Measurements from ENCODE around the gene RIPOR3.

Gene RIPOR3

DNA sequence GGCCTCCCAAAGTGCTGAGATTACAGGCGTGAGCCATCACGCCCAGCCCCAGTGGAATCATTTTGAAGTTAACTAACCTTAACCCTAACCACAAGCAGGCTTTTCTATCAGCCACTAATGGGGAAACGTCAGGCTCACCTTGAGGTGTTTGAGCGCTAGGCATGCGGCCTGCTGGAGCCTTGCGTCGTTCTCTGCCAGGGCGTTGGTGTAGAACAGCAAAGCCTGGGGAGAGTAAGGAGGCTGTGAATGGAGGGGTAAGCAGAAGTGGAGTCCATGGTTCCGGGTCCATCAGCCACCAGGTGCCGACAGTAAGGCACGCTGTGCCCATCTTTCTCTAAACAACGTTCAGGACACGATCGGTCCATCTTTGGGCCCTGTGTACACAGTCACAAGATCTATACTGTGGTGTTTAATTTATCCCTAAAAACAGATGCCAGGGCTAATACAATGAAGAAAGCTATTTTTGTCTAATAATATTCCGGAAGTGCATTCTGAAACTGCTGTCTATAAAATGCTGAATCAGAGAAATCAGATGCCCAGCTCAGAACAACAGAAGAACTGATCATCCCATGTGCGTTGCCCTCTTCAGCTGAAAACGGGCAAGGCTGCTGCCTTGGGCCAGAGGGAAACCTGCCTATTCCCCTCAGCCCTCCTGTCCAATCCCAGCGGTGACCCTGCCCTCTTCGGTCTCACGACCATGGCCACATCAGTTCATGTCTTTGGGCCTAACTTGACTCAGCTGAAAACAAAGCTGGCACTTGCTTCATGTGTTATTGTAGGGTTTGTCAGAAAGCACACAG is 101.6 kb downstream of the RIPOR3 start:
- no peak for DNase-seq (ENCODE audit: low spot score)

DNA sequence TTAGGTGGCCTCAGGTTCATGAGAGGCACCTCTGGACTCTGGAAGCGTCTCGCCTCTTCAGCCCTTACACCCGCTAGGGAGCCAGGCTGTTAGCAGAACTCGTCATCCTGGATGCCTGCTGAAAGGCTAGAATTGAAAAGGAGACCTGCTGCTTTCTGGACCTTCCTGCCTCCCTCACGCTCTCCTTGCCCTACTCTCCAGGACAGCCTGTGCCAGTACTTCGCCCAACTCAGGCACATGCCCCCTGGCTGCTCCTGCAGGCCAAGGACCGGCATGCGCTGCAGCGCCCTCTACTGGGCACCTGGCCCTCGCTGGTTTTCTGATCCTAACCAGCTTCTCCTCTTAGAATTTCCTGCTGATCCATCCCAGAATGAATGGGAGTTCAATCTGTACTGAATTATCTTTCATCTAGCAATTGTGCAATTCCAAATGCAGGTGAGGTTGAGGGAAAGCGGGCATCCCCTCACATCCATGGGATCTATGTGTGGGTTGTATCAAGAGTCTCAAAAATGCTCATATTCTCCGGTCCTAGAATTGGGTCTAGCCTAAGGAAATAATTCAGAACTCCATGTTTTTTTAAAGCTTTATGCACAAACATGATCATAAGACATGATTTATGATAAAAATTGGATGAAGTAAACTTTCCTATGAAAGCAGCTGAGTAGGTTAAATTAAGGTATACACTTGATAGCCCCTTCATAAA is 103.2 kb downstream of the RIPOR3 start:
- DNase-seq (ENCODE audit: low spot score), result no peak

DNA sequence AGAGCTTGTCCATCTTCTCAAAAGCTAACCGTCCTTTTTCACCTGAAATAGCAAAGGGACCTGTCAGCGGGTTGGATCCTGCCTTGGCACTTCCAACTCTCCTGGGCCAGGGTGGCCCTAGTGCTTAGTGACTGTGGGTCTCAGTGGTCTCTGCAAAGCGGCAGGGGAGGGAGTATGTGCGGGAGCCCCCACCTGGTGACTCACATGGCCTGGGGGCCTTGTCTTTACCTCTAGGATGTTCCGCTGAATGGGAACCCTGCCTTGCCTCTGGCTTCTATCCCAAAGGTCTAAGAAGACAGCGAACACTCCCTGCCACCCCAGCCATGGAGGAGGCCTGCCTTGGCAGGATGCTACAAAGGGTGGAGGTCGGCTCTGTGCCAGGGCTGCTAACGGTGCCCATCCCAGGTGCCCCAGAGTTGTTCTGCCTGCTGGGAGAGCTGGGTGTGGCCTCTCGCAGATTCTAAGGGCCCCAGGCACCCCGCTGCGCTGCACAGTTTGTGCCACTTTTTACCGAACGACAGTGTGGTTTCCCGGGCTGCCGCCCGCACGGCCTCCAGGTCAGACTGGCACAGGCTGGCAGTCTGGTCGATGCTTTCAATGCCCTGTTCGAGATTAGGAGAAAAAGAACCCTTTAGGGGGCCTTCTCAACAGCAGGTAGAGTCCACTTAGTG is 103.9 kb downstream of the RIPOR3 start:
- DNase-seq (ENCODE audit: low spot score), result no peak

DNA sequence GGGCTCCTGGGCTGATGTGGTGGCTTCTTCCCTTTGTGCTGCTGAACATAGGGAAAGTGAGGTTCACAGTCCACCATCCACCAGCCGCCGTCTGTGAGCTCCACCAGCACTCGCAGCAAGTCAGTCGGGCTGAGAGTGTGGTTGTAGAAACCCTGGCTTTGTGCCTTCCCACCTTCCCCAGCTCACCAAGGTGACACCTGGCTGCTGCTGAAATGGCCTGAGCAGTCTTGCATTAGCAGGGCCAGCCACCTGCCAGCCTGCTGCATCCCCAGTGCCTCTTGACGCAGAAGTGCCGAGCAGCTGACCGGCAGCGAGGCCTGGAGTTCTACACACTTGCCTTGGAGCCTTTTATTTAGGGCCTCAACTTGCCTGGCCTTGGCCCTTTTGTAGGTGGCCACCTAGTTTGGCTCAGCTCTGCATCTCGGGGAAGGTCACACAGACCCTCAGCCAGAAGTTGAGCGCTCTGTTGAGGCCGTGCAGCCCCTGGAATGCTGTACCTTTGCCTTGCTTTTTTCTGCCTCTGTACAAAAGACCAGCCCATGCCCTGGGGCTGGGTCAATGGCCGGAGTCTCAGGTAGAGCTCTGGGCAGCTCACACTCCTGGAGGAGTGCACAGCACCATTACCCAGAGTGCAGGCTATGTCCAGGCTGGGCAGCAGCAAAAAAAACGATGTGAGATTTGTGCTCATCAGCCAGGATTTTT is 104.7 kb downstream of the RIPOR3 start:
- DNase-seq (ENCODE audit: low spot score), result no peak

DNA sequence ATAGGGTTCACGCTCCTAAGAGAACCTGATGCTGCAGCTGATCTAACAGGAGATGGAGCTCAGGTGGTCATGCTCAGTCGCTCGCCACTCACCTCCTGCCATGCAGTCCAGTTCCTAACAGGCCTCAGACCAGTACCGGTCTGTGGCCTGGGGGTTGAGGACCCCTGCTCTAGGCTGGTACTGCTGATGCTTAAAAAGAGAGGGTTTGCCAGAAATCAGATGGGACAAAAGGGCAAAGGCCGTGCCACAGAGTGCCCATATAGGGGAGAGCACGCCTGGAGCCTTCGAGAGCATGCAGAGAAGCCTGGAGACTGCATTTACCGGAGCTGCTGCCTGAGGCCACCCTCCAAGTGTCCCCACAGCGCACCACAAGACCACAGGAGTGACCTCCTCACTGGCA is 105.7 kb downstream of the RIPOR3 start:
- no peak for DNase-seq (ENCODE audit: low spot score)

DNA sequence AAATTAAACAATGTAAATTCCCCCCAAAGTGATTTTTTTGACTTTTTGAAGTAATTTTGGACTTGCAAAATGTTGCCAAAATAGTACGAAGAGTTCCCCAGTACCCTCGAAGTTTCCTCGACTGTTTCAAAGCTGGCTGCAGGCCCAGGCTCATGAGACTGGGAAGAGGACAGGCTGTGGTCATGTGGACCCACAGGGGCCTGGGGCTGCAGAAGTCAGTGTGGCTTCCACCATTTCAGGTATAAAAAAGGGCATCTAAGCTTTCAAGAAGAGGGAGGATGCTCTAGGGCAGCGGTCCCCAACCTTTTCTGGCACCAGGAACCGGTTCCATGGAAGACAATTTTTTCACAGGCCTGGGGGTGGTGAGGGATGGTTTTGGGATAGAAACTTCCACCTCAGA is 106.1 kb downstream of the RIPOR3 start:
- no peak for DNase-seq (ENCODE audit: low spot score)

DNA sequence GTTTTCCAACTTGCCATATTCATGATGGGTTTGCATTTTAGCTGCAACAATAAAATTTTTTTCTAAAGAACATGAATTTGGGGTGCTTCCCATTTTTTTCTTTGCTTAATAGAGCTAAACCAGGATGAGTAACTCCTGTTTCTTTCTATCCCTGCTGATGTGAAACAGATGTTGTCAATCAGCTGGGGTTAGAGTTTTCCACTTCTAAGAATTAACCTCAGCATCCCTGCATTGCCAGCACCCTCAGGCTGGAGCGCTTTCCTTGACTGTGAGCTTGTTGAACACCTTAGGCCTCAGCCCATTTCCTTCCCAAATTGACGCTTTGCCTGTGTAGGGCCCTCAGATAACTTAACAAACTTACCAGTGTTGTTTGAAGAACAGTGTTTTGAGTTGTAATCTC is 106.7 kb downstream of the RIPOR3 start:
- no peak for DNase-seq (ENCODE audit: low spot score)

DNA sequence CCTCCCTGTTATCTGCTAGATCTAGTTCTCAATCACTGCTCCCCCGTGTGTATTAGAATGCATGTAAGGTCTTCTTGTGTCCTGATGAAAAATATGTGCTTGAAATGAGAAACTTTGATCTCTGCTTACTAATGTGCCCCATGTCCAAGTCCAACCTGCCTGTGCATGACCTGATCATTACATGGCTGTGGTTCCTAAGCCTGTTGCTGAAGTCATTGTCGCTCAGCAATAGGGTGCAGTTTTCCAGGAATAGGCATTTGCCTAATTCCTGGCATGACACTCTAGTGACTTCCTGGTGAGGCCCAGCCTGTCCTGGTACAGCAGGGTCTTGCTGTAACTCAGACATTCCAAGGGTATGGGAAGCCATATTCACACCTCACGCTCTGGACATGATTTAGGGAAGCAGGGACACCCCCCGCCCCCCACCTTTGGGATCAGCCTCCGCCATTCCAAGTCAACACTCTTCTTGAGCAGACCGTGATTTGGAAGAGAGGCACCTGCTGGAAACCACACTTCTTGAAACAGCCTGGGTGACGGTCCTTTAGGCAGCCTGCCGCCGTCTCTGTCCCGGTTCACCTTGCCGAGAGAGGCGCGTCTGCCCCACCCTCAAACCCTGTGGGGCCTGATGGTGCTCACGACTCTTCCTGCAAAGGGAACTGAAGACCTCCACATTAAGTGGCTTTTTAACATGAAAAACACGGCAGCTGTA is 107.7 kb downstream of the RIPOR3 start:
- DNase-seq (ENCODE audit: low spot score), result no peak

DNA sequence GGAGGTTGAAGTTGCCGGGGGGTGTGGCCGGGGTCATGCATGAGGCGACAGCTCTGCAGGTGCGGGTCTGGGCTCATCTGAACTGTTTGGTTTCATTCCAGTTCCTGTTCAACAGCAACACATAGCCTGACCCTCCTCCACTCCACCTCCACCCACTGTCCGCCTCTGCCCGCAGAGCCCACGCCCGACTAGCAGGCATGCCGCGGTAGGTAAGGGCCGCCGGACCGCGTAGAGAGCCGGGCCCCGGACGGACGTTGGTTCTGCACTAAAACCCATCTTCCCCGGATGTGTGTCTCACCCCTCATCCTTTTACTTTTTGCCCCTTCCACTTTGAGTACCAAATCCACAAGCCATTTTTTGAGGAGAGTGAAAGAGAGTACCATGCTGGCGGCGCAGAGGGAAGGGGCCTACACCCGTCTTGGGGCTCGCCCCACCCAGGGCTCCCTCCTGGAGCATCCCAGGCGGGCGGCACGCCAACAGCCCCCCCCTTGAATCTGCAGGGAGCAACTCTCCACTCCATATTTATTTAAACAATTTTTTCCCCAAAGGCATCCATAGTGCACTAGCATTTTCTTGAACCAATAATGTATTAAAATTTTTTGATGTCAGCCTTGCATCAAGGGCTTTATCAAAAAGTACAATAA is 108.6 kb downstream of the RIPOR3 start:
- no peak for DNase-seq (ENCODE audit: low spot score)

DNA sequence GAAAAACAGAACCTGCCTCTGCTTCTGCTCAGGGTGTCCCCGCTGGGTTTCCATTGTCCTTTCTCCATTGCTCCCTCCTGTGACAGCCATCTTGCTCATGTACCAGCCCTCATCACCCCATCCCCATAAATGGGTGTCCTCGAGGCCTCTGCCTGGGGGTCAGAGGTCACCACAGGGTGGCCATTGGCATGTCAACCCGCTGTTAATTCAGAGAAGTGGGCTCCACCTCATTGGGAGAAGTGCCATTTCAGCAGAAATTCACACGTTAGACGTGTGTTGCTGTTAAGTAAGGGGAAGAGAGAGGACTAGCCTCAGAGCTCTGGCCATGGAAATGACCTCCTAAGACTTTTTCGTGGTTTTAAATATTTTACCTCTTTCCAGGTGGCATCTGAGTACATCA is 109.2 kb downstream of the RIPOR3 start:
- DNase-seq (ENCODE audit: low spot score), result no peak

DNA sequence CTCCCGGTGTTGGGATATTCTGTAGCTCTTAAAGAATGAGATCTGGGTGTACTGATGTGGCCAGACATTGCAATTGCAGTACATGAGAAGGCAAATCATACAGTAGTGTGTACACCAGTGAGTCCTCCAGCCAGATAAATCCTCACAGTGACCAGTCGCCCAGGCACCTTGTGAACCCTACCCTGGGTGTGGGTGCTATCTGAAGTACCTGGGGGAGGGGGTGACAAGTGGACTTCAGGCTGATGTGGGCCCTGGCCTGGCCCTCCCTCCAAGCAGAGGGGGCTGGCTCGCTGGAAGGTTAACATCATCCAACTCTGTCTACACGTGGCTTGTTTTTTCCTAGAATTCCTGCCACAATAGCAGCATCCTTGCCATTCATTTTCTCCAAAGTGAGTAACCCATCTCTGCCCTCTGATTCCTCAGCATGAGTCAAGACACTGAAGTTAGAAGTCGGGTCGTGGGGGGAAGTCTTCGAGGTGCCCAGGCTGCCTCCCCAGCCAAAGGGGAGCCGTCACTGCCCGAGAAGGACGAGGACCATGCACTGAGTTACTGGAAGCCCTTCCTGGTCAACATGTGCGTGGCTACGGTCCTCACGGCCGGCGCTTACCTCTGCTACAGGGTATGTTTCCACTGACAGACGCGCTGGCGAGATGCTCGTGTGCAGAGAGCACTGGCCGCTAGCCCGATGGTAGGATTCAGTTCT is 110.3 kb downstream of the RIPOR3 start:
- DNase-seq (ENCODE audit: low spot score), result no peak

DNA sequence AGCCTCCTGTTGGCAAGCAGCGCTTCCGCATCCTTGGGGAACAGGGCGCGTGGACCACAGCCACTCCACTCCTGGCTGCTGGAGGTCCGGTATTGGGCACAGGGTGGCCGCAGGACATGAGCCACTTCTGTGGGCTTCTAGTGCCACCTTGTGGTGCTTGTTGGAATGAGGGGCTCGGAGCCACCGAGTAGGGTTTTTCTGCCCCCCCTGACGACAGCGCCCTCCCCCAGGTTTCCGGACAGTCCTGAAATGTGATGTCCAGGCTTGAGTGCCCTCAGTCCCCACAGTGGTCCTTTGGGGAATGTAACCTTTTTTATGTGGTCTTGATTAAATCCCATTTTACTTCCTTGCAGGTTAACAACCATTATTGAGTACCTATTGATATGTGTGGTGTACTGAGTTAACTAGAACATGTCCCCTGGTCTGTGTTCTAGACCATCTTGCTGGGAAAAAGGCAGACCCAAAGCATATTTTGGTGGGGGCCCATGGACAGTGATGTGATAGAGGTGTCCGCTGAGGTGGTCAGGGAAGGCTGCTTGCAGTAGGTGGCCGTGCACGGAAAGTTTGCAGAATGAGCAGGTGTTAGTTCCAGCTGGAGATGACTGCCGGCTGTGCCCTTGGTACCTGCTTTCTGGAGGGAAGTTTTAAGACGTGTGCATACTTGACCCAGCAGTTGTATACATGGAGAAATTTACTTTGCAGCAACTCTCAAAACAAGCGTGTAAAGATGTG is 111.2 kb downstream of the RIPOR3 start:
- DNase-seq (ENCODE audit: low spot score), result no peak

DNA sequence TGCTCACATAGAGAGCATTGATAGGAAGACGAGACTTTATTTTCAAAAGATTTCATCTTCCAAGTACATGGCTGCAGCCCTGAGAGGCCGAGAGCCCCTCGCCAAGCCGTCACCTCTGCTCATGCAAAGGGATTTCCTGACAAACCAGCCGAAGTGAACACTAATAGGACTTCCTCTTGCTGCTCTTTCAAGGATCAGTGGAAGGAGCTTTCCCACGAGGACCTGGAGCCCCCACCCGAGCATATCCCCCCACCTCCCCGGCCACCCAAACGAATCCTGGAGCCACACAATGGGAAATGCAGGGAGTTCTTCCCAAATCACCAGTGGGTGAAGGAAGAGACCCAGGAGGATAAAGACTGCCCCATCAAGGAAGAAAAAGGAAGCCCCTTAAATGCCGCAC is 111.8 kb downstream of the RIPOR3 start:
- DNase-seq (ENCODE audit: low spot score), result no peak

DNA sequence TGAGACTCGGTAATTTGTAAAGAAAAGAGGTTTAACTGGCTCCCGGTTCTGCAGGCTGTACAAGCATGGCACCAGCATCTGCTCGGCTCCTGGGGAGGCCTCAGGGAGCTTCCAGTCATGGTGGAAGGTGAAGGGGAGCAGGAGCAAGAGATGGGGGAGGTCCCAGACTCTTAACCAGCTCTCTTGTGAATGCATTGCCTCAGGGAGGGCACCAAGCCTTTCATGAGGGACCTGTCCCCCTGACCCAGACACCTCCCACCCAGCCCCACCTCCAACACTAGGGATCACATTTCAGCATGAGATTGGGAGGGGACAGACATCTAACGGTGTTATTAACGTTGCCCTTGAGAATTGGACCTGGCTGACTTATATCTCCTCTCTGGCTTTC is 112.6 kb downstream of the RIPOR3 start:
- peak; percentile 60 for DNase-seq (ENCODE audit: low spot score)

DNA sequence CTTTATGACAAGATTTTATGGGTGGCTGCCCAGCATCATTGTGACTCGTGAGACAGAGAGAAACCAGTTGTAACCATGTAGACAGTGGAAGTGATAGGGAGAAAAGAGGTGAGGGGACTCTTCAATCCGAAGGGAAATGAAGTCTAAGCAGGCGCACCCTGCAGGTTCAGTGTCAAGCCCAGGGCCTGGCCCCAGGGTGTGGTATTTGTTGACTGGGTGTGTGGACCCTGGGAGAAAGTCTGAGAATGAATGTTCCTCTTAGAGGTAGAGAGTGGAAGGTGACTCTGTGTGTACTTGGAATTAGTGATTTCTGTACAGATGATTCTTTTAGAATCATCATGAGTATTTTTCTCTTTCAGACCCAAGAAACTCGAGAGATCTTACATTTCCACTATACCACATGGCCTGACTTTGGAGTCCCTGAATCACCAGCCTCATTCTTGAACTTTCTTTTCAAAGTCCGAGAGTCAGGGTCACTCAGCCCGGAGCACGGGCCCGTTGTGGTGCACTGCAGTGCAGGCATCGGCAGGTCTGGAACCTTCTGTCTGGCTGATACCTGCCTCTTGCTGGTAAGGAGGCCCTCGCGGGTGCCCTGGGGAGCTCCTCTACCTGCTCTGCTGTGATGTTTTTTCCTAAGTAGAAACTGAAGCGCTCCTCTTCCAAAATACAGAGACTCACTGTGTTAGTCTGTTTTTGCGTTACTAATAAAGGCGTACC is 113.1 kb downstream of the RIPOR3 start:
- peak; percentile 45 for DNase-seq (ENCODE audit: low spot score)

DNA sequence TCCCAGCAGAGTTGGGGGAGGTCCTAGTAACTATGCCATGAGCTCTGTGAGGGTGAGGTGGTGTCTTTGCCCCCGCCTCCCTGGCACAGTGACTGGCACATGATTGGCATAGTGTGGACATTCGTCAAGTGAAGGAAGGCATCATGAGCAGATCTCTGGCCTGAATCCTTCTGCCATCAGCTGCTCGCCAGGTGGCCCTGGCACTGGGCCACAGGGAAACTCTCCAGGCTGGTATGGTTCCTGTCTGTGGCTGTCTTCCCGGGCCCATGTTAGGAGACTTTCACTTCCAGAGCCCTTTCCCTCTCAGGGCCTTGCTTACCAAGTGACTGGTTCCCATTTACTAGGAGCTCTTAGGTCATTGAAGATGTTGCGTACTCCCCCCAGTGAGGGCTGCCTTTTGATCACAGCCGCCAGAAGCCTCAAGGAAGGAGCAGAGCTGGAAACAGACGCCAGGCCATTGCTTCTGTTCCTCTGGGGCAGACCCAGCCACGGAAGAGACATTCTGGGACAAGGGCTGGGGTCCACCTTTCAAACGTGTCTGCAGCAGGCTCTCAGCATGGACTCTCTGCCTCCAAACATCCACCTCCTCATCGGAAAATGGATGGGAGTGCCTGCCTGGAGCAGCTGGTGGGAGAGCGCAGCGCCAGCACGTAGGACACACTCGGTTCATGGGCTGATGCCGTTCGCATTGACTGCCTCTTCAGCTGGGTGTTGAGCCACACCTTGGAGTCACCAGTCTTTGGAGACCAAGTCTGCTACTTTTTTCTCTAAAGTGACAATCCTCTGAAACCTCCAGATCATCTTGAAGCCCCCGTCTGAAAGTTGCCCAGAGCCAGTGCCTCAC is 113.9 kb downstream of the RIPOR3 start:
- DNase-seq (ENCODE audit: low spot score), result peak; percentile 58

DNA sequence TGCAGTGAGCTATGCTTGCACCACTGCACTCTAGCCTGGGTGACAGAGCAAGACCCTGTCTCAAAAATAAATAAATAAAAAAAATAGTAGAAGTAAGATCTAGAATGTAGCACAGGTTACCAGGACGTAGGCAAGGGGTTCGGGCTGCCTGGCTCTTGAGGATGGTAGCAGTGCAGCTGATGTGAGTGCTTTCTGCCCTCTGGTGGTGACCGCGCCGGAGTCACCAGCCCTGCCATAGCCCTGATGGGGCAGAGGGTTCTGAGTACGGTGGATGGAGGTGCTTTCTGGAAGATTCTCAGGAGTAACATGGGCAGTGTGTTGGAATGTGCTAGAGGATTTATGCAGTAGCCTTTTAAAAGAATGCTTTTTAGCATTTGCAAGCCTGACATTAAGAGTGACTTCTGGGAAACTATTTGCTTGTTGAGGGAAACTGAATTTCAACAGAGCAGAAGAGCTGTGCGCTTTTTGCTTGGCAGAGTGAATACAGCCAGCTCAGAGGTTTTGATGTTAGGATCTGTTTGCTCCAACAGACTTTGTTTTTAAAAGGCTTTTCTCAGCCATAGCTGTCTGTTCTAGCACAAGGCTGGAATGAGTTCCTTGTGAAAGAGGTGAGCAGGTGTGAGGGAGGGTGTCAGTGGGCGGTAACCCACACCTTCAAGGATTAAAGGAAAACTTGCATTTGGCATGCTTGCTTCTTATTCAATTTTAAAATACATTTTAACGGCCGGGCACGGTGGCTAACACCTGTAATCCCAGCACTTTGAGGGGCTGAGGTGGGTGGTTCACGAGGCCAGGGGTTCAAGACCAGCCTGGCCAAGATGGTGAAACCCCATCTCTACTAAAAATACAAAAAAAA is 115.2 kb downstream of the RIPOR3 start:
- DNase-seq (ENCODE audit: low spot score), result peak; percentile 67
